HG02852 (cell line): Measurements from ENCODE around the gene VWA3B.

ENCODE experiments used
- ATAC-seq: cut with Tn5 transposase; IDR thresholded peaks from one replicate; pipeline ENCODE4 v1.9.1; 2021; ENCODE audit warnings: mild to moderate bottlenecking, moderate library complexity; ENCODE audit not compliant: unreplicated experiment

Gene VWA3B

GRCh38 chr2:98324181-98324580, 237.2 kb downstream of the VWA3B start:
- ATAC-seq, result no peak

GRCh38 chr2:98327776-98328175, 240.8 kb downstream of the VWA3B start:
- ATAC-seq, result no peak

GRCh38 chr2:98329549-98329948, 242.6 kb downstream of the VWA3B start:
- ATAC-seq, result no peak

GRCh38 chr2:98332989-98333388, 246.0 kb downstream of the VWA3B start:
- no peak for ATAC-seq

- ATAC-seq, result no peak
Measured at GRCh38 chr2:98333922-98334321, 247.0 kb downstream of the VWA3B start.

DNA sequence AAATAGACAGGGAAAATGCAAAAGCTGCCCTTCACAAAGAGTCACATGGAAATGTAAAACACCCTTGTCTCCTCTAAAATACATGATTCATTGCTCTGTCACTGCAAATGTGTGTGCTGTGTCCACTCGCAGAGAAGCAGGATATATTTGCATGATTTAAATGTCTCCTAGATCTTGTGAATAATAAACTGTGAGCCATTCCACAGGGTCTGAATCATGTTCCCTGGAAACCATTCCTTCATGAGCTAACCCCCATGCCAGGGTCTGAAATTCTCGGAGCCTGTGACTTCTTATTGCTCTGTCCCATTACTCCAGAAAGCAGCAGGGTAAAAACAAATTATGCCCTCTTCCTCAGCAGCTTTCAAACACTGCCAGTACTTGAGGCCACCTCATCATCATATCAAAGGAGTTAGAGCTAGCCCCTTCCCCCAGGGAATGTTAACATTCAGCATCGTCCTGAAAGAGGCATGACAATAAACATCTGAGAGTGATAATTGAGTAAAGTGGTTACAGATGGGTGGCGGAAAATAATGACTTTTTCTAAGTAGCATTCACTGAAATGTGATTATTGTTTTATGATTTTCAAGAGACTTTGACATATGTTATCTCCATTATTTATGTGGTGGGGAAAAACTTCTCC, 247.6 kb downstream of the VWA3B start:
- ATAC-seq, result no peak

- no peak for ATAC-seq
Measured at GRCh38 chr2:98335271-98335670, 248.3 kb downstream of the VWA3B start.

- ATAC-seq, result no peak
Measured at GRCh38 chr2:98341241-98341640, 254.3 kb downstream of the VWA3B start.

DNA sequence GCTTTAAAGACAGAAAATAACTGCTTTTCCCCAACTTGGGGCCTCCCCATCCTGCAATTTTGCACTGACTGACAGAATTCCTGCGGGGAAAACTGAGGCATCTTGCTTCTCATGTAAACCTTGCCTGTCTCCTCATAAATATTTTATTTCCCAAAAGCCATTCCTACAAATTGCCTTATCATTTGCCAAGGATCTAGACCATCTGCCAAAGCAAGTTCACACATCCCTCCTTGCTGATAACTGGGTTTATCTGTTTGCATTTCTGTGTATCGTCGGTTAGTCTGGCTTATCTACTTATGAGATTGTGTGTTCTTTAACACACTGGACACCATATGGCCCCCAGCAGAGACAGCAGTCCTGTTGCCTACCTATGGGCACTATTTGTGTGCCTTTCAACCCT, 256.3 kb downstream of the VWA3B start:
- no peak for ATAC-seq

DNA sequence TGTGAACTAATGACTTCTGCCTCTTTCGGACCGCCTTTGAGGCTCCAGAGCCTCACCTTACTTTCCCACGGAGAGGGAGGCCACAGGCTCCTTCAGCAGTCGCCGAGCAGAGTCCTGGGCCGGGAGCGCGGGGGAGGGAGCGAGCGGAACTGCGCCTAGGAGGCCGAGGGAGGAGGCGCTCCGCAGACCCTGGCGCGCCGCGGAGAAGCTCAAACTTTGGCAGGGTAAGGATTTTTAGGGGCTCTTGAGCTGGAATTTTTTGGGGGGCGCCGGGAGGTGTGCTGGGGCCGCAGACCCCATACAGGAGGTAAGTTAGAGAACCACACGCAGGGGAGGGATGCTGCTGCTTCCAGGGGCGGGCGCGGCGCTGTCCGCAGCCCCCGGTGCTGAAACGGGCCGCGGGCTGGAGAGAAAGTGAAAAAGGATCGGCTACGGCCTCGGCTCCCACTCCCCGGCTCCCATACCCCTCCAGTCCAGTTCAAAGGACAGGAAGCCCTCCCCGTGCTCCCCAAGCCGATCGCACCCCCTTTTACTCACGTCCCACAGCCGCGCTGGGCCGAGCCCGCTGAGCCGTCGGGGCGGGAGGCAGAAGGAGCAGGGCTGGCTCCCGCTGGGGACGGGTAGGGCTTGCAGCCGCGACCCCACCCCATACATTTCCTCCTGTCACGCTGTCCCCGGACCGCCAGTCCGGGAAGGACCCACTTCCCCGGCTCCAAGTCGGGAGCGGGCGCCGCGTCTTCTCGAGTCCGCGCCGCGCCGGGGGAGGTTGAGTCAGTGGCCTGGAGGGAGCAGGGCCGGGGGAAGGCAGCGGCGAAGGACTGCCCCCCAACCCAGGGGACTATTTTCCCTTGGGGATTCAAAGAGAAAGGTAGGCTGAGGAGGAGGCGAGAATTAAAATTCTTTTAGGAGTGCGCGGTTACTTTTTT, 259.6 kb downstream of the VWA3B start, which contains the start of gene CNGA3:
Gene CNGA3 (plus strand): TSS at position 146 of the 926 bp plus-strand sequence. CDS start 23,520 bp downstream, outside the sequence.
- no peak for ATAC-seq

- no peak for ATAC-seq
Measured at GRCh38 chr2:98347298-98348065, 260.5 kb downstream of the VWA3B start.

- ATAC-seq, result no peak
Measured at GRCh38 chr2:98348066-98348561, 261.1 kb downstream of the VWA3B start.

DNA sequence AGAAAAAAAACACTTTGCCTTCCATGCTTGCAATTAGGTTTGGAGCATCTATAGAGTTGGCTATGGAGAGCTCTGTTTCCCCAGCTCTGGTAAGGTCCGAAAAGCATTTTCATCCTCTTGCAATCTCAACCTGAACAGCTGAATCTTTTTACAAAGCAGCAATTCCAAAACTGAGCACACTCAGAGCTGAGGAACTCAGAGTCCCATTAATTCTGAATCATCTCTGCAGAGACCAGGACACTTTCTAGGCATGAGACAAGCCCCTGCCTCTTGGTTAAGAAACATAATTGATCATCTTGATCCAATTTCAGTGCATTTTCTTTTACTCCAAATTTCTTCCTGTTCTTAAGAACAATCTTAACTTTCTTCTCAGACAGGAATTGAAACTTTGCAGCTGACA, 263.4 kb downstream of the VWA3B start:
- no peak for ATAC-seq

DNA sequence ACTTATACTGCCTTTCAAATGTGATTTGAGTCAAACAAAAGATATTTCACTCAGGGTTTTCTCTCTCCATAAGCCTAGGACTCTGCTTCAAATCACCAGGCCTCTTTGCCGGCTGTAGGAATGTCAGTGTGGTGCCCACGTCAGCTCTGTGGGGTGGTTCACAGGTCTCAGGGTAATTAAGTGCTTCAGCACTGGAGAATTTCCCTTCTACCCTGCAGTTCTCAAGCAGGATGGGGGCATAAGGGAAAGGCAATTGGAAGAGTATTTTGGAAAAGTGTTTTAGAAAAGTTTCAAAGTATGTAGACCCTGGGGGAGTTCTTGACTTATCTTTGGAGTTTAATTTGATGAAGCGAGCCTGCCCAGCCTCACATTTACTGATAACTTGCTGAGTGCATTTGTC, 268.9 kb downstream of the VWA3B start:
- ATAC-seq, result no peak

GRCh38 chr2:98356729-98357128, 269.8 kb downstream of the VWA3B start:
- no peak for ATAC-seq

- ATAC-seq, result no peak
Measured at GRCh38 chr2:98357849-98358248, 270.9 kb downstream of the VWA3B start.

DNA sequence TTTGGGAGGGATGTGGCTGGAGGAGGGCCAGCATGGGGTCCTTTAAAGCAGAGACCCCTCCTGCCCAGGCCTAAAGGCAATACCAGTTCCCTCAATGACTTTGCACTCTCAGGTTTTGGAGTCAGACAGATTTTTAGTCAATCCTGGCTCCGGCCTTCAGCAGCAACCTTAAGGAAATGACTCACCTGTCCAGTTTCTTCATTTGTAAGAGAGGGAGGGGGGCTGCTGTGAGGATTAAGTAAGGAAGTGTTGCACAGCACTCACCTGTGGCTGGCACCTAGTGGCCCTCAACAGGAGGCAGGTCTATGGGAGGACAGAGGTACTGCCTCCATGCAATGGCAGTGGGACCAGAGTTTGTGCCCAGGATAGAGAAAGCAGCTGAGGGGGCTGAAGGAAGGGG, 273.0 kb downstream of the VWA3B start:
- no peak for ATAC-seq
